Vagina (tissue), 2 donors: Measurements from ENCODE around the gene JAG1.

Experiments used
- CTCF ChIP-seq, 3 experiments: fragments of 450-650 bp in 2 of 3; fragments of 200-600 bp in 1 of 3; sonication (generic) in 1 of 3; IDR thresholded peaks; one replicate each; pipeline ENCODE4 v1.5.1; 2017 to 2019; ENCODE audit warnings: antibody characterized with exemption in 3 of 3, mild to moderate bottlenecking in 2 of 3, moderate library complexity in 2 of 3
- POLR2A ChIP-seq, 2 donors: fragments of 450-650 bp; IDR thresholded peaks; one replicate each; pipeline ENCODE4 v1.6.1; 2017; ENCODE audit warnings: antibody characterized with exemption in 2 of 2, mild to moderate bottlenecking in 2 of 2, moderate library complexity in 2 of 2
- POLR2AphosphoS5 ChIP-seq, 2 donors: sonication (generic); formaldehyde crosslinking; IDR thresholded peaks; one replicate each; pipeline ENCODE4 v1.9.0; 2017; ENCODE audit warnings: antibody characterized with exemption in 2 of 2, mild to moderate bottlenecking in 2 of 2, low read depth in 1 of 2; ENCODE audit not compliant: insufficient read depth in 1 of 2

DNA sequence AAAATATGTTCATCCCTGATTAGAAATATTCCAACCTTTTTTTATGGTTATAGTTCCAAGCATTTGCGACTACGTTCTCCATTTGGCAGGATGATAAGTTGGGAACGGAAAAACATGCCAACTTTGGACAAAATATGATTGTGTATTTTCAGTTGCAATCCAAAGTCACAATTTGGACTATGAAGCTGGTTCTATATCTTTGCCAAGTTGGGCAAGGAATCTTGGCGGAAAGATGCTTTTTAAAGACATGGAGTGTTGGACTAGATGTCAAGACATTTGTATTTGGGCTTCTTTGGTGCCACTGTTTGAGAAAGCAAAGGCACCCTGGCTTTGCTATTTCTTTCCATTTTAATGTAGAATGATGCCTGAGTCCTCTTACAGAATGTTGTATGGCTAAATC, 33.3 kb upstream of the JAG1 start:
- TF ChIP-seq CTCF (IDR thresholded peaks at IDR 0.05) (no peak), POLR2A (IDR thresholded peaks at IDR 0.05) (no peak), POLR2AphosphoS5 (IDR thresholded peaks at IDR 0.05; ENCODE audit: insufficient read depth in 1 of 2, low read depth in 1 of 2) (no peak)
